ENCODE data around the gene PDILT.

- TF ChIP-seq CTCF (IDR thresholded peaks at IDR 0.05) (no peak), POLR2AphosphoS5 (IDR thresholded peaks at IDR 0.05) (no peak), POLR2A (IDR thresholded peaks at IDR 0.05) (no peak), EP300 (IDR thresholded peaks at IDR 0.05) (no peak)
Observed at GRCh38 chr16:20382202-20382948, 22.2 kb downstream of the PDILT start.
